ENCODE results near the gene IKZF2.

- no peak for TF ChIP-seq TAF1 (IDR thresholded peaks at IDR 0.05; ENCODE audit: borderline replicate concordance, low read depth, low read length)
- no peak for TF ChIP-seq POLR2A (IDR thresholded peaks at IDR 0.05; ENCODE audit: low read depth, low read length)
- TF ChIP-seq POLR2AphosphoS5 (IDR thresholded peaks at IDR 0.05; ENCODE audit: low read depth, low read length), result no peak
These were observed 46.2 kb downstream of the IKZF2 start for GRCh38 chr2:213105212-213105611.
